ENCODE data around the gene TACC2. TPM values are rescaled to one million over a fixed set of nuclear protein-coding genes. Genes with fewer than 3 reads are reported as not detected.

Gene TACC2
- total RNA-seq, 1 donor from 2014 or later, result 400 TPM

DNA sequence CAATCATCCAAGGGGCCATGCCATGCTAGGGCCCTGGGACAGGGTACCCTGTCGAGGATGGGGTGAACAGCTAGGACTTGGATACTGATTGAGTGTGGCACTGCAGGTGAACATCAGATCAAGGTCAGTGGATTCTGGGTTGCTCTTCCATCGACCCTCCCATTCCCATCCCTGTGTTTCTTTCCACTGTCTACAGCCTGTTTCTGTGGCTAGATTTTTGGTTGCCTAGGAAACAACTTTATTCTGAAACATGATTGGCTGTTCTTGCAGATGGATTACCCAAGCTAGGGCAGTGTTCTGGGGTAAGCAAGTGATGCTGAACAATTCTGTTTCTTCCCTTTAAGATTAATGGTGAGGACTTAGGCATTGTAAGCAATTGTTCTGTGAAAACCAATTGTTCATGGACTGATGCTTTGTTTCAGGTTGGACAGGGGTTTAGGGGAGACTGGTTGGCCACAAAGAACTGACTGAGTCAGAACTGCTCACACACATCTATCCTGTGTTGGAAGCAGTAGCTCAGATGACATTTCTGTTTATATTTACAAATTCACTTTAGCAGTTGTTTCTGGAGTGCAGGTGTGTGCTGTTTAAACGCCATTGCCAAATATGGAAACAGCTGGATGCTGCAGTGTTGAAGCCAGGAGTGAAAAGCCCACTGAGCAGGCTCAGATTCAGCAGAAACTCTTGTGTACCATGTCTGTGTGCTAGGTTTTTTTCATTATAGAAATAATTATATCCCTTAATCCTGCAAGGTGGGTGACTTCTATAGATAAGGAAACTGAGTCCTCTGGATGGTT, 179.8 kb downstream of the TACC2 start:
- Histone ChIP-seq H3K27me3 (ENCODE audit: low read depth) (no peaks in the 10 kb centered on the region), H3K27ac (replicated peaks) (no peak overlapping the region), H3K4me1 (peaks cover 75% of the 10 kb centered on the region), H3K4me3 (no peak overlapping the region), H3K36me3 (no peaks in the 10 kb centered on the region), H3K9me3 (replicated peaks) (no peaks in the 10 kb centered on the region)
- TF ChIP-seq, protein P1, sequence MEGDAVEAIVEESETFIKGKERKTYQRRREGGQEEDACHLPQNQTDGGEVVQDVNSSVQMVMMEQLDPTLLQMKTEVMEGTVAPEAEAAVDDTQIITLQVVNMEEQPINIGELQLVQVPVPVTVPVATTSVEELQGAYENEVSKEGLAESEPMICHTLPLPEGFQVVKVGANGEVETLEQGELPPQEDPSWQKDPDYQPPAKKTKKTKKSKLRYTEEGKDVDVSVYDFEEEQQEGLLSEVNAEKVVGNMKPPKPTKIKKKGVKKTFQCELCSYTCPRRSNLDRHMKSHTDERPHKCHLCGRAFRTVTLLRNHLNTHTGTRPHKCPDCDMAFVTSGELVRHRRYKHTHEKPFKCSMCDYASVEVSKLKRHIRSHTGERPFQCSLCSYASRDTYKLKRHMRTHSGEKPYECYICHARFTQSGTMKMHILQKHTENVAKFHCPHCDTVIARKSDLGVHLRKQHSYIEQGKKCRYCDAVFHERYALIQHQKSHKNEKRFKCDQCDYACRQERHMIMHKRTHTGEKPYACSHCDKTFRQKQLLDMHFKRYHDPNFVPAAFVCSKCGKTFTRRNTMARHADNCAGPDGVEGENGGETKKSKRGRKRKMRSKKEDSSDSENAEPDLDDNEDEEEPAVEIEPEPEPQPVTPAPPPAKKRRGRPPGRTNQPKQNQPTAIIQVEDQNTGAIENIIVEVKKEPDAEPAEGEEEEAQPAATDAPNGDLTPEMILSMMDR (IDR thresholded peaks at IDR 0.05; ENCODE audit: borderline replicate concordance), result no peak
- intact Hi-C loops (cut with micrococcal nuclease), result no loop called here
- DNase-seq, result no peak

DNA sequence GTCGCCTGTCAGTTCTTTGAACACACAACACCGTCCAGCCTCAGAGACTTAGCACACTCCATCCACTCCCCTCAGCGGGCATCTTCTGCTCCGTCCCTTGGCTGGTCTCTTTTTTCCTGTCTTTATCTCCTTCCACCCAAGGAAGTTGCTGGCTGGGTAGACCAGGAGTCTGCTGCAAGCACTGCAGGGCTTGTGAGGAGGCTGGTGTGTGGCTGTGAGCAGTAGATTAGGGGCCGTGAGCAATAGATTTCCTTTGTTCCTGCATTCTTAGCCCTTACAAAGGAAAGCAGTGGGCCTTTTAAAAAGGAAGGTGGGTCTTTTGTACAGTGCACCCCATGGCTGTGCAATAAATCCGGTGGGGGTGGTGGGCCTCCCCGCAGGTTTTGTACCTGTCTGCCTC, 181.8 kb downstream of the TACC2 start:
- TF ChIP-seq, protein P1 (IDR thresholded peaks at IDR 0.05; ENCODE audit: borderline replicate concordance), result no peak
- intact Hi-C loops (cut with micrococcal nuclease), result no loop called here
- Histone ChIP-seq H3K27me3 (ENCODE audit: low read depth) (no peaks in the 10 kb centered on the region), H3K4me1 (peaks cover 61% of the 10 kb centered on the region), H3K9me3 (replicated peaks) (no peaks in the 10 kb centered on the region), H3K27ac (replicated peaks) (peak overlapping the region; percentile 78), H3K4me3 (no peak overlapping the region), H3K36me3 (no peaks in the 10 kb centered on the region)
- no peak for DNase-seq

DNA sequence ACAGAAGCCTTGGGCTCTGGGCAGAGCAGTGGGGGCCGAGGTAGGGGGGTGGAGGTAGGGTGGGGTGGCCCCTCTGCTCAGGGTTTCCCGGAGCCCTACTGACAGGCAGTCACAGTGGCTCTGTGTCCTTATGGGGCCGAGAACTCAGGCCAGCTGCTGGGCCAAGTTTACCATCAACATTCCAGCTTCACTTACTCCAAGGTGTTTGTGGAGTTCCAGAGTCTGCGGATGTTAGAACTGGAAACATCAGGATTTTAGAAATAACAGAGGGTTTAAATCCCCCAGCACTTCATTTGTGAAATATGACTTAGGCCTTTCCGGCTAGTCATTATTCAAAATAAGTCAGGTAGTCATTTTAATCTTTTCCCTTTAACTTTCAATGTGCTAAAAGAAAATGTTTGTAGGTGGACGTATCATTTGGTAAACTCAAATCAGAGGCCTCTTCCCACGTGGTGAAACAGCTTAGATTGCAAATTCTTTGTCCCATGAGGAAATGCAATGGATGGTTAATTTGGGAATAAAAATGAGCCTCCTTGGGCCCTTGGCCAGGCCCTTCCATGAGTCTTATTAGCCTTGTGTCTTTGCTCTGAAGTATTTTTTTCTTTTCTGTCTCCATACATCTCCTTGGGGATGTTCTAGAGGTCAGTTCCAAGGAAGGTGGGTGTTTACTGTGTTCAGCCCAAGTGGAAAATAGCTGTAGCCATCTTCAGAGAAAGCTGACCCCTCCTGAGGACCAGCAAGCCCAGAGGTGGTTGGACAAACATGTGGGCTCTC, 182.5 kb downstream of the TACC2 start:
- no peaks in the 10 kb centered on the region for H3K36me3 ChIP-seq

DNA sequence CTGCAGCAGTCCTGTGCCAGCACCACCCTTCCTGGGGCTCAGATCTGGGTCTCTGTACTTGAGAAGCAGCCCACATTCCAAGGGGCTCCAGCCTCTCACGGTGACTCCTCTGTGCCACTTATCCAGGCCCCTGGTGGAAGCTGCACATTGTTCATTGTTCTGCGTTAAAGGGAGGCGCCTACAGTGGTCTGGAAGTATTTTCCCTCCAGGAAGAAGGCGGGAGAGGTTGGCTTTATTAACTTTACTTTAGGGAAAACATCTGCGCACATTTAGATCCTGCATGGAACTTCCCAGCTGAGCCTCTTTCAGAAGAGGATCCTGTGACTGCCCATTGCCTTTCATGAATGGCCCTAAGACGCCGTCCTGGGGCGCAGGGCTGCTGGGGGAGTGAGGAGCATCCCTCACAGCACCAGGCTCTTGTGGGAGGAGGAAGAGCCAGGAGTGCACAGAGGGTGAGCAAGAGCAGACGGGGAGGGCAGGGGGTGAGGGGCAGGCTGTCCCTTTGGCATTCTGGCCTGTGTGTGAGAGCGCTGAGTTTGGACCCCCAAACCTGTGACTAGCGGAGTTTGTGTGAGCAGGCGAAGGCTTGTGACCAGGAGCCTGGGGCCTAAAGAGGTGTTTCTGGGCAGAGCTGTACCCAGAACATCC, 183.5 kb downstream of the TACC2 start:
- intact Hi-C loops (cut with micrococcal nuclease), result no loop called here
- Histone ChIP-seq H3K27ac (replicated peaks) (peak overlapping the region; percentile 78), H3K4me1 (peaks cover 52% of the 10 kb centered on the region), H3K9me3 (replicated peaks) (no peaks in the 10 kb centered on the region), H3K4me3 (no peak overlapping the region), H3K36me3 (no peaks in the 10 kb centered on the region), H3K27me3 (ENCODE audit: low read depth) (no peaks in the 10 kb centered on the region)
- no peak for DNase-seq
- TF ChIP-seq, protein P1 (IDR thresholded peaks at IDR 0.05; ENCODE audit: borderline replicate concordance), result peak; percentile 17

More for the DNA sequence above, 182.5 kb downstream of the TACC2 start:
- intact Hi-C loops (cut with micrococcal nuclease), result no loop called here
- TF ChIP-seq, protein P1 (IDR thresholded peaks at IDR 0.05; ENCODE audit: borderline replicate concordance), result no peak
- H3K9me3 ChIP-seq (replicated peaks), result no peaks in the 10 kb centered on the region
- H3K4me1 ChIP-seq, result peaks cover 60% of the 10 kb centered on the region
- no peak overlapping the region for H3K4me3 ChIP-seq
- no peak for DNase-seq
- H3K27me3 ChIP-seq (ENCODE audit: low read depth), result no peaks in the 10 kb centered on the region
- H3K27ac ChIP-seq (replicated peaks), result peak overlapping the region; percentile 78

DNA sequence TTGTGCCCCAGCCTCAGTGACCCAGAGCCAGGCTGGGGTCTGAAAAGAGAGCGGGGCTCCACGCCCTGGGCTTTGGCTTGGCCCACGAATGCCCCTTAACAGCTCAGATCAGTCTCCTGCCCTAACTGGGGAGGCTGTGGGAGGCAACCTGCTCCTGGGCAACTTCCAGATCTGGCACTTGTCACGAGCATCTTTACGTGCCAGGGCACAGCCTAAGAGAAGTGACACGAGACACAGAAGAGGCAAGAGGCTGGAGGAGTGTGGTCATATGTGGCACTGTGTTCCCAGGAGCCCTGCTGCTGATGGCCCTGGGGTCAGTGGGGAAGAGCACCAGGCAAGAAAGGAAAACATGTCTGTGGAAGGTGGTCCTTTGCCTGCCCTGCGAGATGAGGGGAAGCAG, 184.4 kb downstream of the TACC2 start:
- no peaks in the 10 kb centered on the region for H3K9me3 ChIP-seq (replicated peaks)
- intact Hi-C loops (cut with micrococcal nuclease), result no loop called here
- H3K36me3 ChIP-seq, result no peaks in the 10 kb centered on the region
- TF ChIP-seq, protein P1 (IDR thresholded peaks at IDR 0.05; ENCODE audit: borderline replicate concordance), result no peak
- H3K27ac ChIP-seq (replicated peaks), result peak overlapping the region; percentile 78
- no peaks in the 10 kb centered on the region for H3K27me3 ChIP-seq (ENCODE audit: low read depth)
- no peak overlapping the region for H3K4me3 ChIP-seq
- peaks cover 52% of the 10 kb centered on the region for H3K4me1 ChIP-seq
- peak; percentile 53 for DNase-seq
